Calu3 (cell line): ENCODE data around the gene EIPR1. TPM values are rescaled to one million over a fixed set of nuclear protein-coding genes. Genes with fewer than 3 reads are reported as not detected.

Experiments used
- BruUV-seq: library from RNA; stranded (reverse); fragments of 400-500 nt; replicated peaks from 2 replicates; lab custom pipeline; 2021; lab: Mats Ljungman, UMichigan
- CTCF ChIA-PET: fragments of 300-600 bp; sonication (Branson Sonifier 250); formaldehyde crosslinking; loops from one replicate; lab custom pipeline; 2022; ENCODE audit warnings: antibody characterized with exemption; lab: Charles Lee
- DNase-seq: peaks from one replicate; pipeline ENCODE4 v3.0.0; 2022
- H3K27ac Mint-ChIP-seq: one replicate; pipeline ENCODE4 v1.8.0; 2022; ENCODE audit warnings: mixed read lengths; ENCODE audit not compliant: unreplicated experiment
- H3K27me3 Mint-ChIP-seq: one replicate; pipeline ENCODE4 v1.8.0; 2022; ENCODE audit warnings: mixed read lengths; ENCODE audit not compliant: unreplicated experiment
- H3K36me3 Mint-ChIP-seq: one replicate; pipeline ENCODE4 v1.8.0; 2022; ENCODE audit warnings: mild to moderate bottlenecking, moderate library complexity, mixed read lengths; ENCODE audit not compliant: insufficient read depth, unreplicated experiment
- H3K4me1 Mint-ChIP-seq: one replicate; pipeline ENCODE4 v1.8.0; 2022; ENCODE audit warnings: mild to moderate bottlenecking, low read depth, mixed read lengths; ENCODE audit not compliant: unreplicated experiment
- H3K4me3 Mint-ChIP-seq: one replicate; pipeline ENCODE4 v1.8.0; 2022; ENCODE audit warnings: mild to moderate bottlenecking, low read depth, moderate library complexity, mixed read lengths; ENCODE audit not compliant: unreplicated experiment
- H3K9me3 Mint-ChIP-seq: one replicate; pipeline ENCODE4 v1.8.0; 2022; ENCODE audit warnings: low read depth, mixed read lengths; ENCODE audit not compliant: unreplicated experiment
- intact Hi-C: fragments of 100-400 bp; cut with micrococcal nuclease; formaldehyde crosslinking; loops from one replicate; pipeline ENCODE4 v1.10.0; 2022; ENCODE audit not compliant: unreplicated experiment
- total RNA-seq: library from RNA; stranded (reverse); gene quantifications from 2 replicates; pipeline ENCODE4 v1.2.3, GENCODE V29; 2022
- TF ChIP-seq, protein P1 (sequence below): fragments of 200-600 bp; IDR thresholded peaks from one replicate; pipeline ENCODE4 v1.8.0; 2022; ENCODE audit warnings: antibody characterized with exemption; ENCODE audit not compliant: unreplicated experiment

Gene EIPR1
- total RNA-seq, 1 experiment from 2014 or later, result 31.7 TPM

DNA sequence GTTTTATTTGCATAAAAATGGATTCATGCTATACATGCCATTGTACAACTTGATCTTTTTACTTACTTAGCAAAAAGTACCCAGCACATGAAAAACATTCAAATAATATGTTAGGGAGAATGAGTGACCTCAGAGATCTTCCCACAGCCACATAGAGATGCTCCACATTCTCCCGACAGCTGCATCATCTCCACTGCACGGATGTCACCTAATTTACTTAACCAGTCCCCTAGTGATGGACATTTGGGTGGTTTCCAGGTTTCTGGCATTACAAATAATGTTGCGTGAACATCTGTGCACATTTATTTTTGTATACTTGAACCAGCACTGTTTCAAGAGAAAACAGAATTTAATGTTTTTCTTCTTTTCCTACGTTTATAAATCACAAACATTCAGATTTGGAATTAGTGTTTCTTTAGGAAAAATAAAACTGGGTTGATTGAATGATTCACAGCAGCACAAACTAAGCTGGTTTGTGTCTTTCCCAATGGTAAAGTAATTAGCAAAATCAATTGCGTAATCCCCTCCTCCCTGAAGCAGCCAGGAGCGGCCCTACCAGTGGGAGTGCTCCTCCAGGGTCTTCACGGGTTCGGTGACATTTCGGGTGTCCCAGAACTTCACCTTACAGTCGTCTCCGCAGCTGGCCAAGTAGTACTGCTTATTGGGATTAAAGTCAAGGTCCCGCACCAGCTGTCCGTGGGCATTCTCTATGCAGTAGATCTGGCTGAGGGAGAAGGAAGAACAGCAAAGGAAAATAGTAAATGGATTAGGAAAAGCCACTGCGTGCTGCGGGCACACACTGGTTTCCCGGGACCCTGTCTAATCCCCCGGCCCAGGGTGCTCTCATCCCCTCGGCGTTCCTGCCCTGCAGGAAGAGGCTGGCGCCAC is 183.9 kb downstream of the EIPR1 start:
- no peaks in the 10 kb centered on the region for H3K9me3 Mint-ChIP-seq
- no peaks in the 10 kb centered on the region for H3K27me3 Mint-ChIP-seq
- no peak overlapping the region for H3K4me3 Mint-ChIP-seq
- H3K36me3 Mint-ChIP-seq, result no peaks in the 10 kb centered on the region
- BruUV-seq, result no TSS peak
- DNase-seq, result no peak
- TF ChIP-seq, protein P1, sequence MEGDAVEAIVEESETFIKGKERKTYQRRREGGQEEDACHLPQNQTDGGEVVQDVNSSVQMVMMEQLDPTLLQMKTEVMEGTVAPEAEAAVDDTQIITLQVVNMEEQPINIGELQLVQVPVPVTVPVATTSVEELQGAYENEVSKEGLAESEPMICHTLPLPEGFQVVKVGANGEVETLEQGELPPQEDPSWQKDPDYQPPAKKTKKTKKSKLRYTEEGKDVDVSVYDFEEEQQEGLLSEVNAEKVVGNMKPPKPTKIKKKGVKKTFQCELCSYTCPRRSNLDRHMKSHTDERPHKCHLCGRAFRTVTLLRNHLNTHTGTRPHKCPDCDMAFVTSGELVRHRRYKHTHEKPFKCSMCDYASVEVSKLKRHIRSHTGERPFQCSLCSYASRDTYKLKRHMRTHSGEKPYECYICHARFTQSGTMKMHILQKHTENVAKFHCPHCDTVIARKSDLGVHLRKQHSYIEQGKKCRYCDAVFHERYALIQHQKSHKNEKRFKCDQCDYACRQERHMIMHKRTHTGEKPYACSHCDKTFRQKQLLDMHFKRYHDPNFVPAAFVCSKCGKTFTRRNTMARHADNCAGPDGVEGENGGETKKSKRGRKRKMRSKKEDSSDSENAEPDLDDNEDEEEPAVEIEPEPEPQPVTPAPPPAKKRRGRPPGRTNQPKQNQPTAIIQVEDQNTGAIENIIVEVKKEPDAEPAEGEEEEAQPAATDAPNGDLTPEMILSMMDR, result no peak
- CTCF ChIA-PET, result interaction anchor here (0.6 kb wide), 1 partner anchor 44 kb away, joined by 4 read pairs; no protein-coding TSS in a partner anchor
- intact Hi-C loops, result no loop called here
- no peaks in the 10 kb centered on the region for H3K4me1 Mint-ChIP-seq
- H3K27ac Mint-ChIP-seq, result no peak overlapping the region

DNA sequence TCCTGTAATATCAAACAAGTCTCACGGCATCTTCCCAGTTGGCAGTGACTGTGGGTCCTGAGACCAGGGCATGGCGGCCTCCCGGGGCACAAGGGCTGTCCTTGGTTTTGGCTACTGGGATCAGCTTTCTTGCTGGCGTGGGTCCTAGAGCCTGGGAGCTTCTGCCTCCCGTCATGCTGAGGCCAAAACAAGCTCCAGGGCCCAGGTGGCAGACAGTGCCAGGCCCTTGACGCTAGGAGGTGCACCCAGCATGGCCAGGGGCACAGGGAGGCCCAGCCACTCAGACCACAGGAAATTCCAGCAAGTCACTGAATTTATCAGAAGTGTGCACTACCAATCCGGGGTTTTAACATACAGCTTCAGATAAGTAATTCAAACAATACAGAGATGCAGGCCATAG is 184.7 kb downstream of the EIPR1 start:
- Mint-ChIP-seq H3K36me3 (no peaks in the 10 kb centered on the region), H3K4me3 (no peak overlapping the region), H3K27me3 (no peaks in the 10 kb centered on the region), H3K4me1 (no peaks in the 10 kb centered on the region), H3K9me3 (no peaks in the 10 kb centered on the region), H3K27ac (no peak overlapping the region)
- TF ChIP-seq, protein P1, result no peak
- CTCF ChIA-PET, result no interaction called here
- intact Hi-C loops, result no loop called here
- BruUV-seq, result no TSS peak
- no peak for DNase-seq

DNA sequence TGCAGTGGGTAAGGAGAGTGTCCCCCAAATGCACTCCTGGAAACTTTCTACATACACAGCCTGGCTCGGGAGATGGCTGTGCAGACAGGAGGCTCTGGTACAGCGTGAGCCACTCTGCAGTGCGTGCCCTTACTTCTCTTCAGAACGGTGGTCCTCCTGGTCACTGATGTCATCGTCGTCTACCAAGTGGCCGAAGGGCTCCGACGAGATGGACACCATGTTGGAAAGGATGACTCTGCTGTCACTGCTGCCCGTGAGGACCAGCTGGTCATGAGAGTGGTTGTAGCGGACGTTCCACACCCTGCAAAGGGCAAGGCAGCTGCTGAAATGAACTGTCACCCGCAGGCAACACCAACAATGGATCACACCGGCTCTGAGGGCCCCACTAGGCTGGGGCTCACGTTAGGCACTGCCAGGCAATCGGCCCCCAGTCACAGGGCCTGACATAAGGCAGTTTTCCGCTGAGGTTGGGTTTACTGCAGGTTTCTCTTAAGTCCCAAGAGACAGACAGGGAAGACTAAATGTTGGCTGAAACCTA is 185.3 kb downstream of the EIPR1 start:
- CTCF ChIA-PET, result no interaction called here

DNA sequence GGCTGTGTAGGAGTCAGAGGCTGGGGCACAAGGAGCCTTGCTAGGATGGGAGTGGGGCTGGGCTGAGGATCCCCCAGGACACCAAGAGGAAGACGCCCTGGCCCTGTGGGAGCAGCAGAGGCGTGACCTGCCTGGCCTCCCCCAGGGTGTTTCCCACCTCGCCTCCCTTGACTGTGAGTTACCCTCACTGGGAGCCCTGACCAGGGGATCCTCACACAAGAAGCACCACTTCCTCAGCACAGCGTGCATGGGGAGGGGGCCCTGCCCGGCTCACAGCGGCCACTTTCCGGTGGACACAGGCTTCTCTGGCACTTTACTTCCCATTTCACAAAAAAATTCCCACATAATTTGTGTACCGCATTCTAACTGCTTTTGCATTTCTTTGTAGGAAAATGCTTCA is 187.7 kb downstream of the EIPR1 start:
- TF ChIP-seq, protein P1, result no peak
- intact Hi-C loops, result no loop called here
- Mint-ChIP-seq H3K27me3 (no peaks in the 10 kb centered on the region), H3K4me1 (no peaks in the 10 kb centered on the region), H3K27ac (no peak overlapping the region), H3K4me3 (no peak overlapping the region), H3K9me3 (peaks cover 3% of the 10 kb centered on the region), H3K36me3 (peaks cover 12% of the 10 kb centered on the region)
- CTCF ChIA-PET, result no interaction called here
- no peak for DNase-seq
- no TSS peak for BruUV-seq

More for the DNA sequence above, 185.3 kb downstream of the EIPR1 start:
- Mint-ChIP-seq H3K9me3 (no peaks in the 10 kb centered on the region), H3K36me3 (no peaks in the 10 kb centered on the region), H3K4me1 (no peaks in the 10 kb centered on the region), H3K27me3 (no peaks in the 10 kb centered on the region), H3K4me3 (no peak overlapping the region), H3K27ac (no peak overlapping the region)
- no peak for DNase-seq
- intact Hi-C loops, result no loop called here
- TF ChIP-seq, protein P1, result no peak
- no TSS peak for BruUV-seq
